ENCODE measurements around the gene PES1.
"Not testable (repeated sequence)": the region's sequence is repeated elsewhere in the genome, so short reads cannot be mapped to it uniquely, and the experiment has no call there.

PES1 gene

DNA sequence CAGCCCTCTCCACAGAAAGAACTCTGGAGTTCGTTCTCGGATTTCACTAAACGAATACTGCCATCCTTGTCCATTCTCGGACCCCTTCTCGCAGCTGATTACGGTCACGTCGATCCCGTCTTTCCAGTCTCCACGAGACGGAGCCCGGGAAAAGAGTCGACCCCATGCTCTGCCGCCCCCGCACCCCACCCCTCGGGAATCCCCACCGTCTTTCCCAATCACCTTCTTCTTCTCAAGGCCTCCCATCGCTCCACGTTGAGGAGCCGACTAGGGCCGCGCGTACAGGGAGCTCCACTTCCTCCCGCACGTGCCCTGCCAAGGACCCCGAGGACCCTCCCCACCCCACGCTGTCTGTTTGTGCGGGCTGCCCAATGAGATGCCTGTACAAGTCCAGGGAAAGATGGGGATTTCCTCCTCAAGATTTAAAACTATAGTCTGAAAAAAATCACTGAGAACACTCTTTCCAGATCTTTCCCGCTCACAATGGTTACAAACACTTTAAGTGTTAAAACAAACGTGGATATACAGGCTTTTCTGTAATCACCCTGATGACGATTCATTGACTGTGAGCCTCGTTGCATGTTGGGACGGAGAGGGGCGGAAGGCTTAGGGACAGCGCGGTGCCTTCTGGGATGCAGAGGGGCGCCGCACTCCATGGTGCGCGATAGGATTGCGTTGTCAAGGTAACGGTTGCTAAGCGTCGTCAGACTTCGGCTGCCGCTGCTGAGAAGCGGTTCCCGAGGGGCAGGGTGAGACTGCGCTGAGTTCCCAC is at the start of gene PES1:
Gene PES1, minus strand, starts transcription at position 323 of the 772 bp plus-strand sequence. Its CDS starts 77 bp downstream, at position 246.
- Histone ChIP-seq H3K27me3 (no peaks in the 10 kb centered on the region; the same call in 1 of the 2 replicates), H3K9me3 (no peaks in the 10 kb centered on the region), H3K4me2 (peak within 1 kb of the TSS; percentile 91), H3K27ac (peak within 1 kb of the TSS; percentile 97), H3K4me3 (peak within 1 kb of the TSS; percentile 86), H3K36me3 (peaks cover 37% of the 10 kb centered on the region), H3K4me1 (peaks cover 22% of the 10 kb centered on the region), H4K20me1 (peaks cover 25% of the 10 kb centered on the region), H3K9ac (peak within 1 kb of the TSS; percentile 96)
- no peak for TF ChIP-seq Cebpa-rat (IDR thresholded peaks at IDR 0.05)

DNA sequence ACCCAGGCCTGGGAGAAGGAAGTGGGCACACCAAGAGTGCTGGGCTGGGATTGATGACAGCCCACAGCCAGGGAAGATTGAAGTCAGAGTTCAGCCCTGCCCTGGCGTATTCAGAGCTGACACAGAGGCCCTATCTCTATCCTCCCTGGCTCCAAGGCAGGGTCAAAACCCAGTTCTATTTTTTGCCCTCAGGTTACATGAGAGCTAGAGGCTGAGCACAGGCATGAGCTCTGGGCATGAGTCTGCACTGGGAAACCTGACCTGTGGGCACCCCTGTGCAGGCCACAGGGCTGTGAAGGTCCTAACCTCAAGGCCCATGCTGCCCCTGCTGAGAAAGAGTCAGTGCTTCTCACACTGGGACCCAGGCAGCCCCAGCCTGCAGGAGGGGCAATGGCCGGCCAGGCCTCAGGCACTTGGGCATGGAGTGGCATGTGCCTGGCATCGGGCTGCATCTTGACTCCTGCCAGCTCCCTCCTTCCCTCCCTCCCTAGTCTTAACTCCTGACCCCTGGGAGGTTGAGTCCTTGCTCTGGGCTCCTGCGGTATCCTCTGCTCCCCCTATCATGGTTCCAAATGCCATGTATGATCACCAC is 49.2 kb upstream of the PES1 start:
- H3K9ac ChIP-seq, result no peak overlapping the region
- no peak overlapping the region for H3K4me2 ChIP-seq
- no peak overlapping the region for H3K27ac ChIP-seq
- no peaks in the 10 kb centered on the region for H4K20me1 ChIP-seq
- no peak overlapping the region for H3K4me3 ChIP-seq
- H3K9me3 ChIP-seq, result peaks cover 19% of the 10 kb centered on the region
- no peaks in the 10 kb centered on the region for H3K27me3 ChIP-seq
- peaks cover 20% of the 10 kb centered on the region for H3K4me1 ChIP-seq
- TF ChIP-seq Cebpa-rat (IDR thresholded peaks at IDR 0.05), result no peak
- H3K36me3 ChIP-seq, result peaks cover 7% of the 10 kb centered on the region; the same call in 1 of the 2 replicates

DNA sequence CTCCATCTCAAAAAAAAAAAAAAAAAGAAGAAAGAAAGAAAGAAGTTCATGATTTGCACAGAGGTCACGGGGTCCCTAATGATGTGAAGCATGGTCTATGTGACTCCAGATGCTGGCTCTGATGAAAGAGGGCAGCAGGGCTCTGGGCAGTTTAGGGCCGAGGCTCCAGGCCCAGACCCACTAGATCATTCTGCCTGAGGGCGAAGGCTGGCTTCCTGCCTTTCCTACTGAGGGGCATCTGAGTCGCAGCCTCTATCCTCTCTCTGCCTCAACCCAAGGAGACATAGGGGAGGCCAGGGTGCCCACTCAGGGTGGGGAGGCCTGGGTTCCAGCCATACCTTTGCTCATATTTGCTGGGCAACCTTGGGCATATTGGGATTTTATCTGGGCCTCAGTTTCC is 48.7 kb upstream of the PES1 start:
- Histone ChIP-seq H4K20me1 (no peaks in the 10 kb centered on the region), H3K27ac (no peak overlapping the region), H3K36me3 (peaks cover 7% of the 10 kb centered on the region; the same call in 1 of the 2 replicates), H3K9ac (no peak overlapping the region), H3K9me3 (peaks cover 19% of the 10 kb centered on the region), H3K4me3 (no peak overlapping the region), H3K27me3 (no peaks in the 10 kb centered on the region), H3K4me2 (no peak overlapping the region), H3K4me1 (peaks cover 23% of the 10 kb centered on the region)
- no peak for TF ChIP-seq Cebpa-rat (IDR thresholded peaks at IDR 0.05)

DNA sequence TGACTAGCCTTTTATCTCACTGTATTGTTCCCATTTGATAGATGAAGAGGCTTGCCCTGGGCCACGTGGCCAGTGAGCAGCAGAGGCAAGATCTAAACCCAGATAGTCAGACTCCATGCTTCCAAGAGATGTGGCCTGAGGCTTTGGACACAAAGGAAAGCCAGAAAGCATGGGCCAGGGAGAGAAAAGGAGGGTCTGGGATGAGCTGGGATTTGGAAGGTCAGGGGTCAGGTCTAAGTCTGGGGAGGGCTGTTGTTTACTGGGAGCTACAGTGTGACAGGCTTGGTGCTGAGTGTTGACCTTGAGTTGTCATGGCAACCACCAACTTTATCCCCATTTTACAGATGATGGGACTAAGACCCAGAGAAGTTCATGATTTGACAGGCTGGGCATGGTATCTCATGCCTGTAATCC is 46.0 kb upstream of the PES1 start:
- no peaks in the 10 kb centered on the region for H3K27me3 ChIP-seq
- no peak overlapping the region for H3K27ac ChIP-seq
- no peak overlapping the region for H3K4me3 ChIP-seq
- peak overlapping the region; percentile 98 for H3K4me2 ChIP-seq
- H3K36me3 ChIP-seq, result peaks cover 7% of the 10 kb centered on the region; the same call in 1 of the 2 replicates
- no peak overlapping the region for H3K9ac ChIP-seq
- peaks cover 37% of the 10 kb centered on the region for H3K4me1 ChIP-seq
- H3K9me3 ChIP-seq, result peaks cover 19% of the 10 kb centered on the region
- no peaks in the 10 kb centered on the region for H4K20me1 ChIP-seq
- no peak for TF ChIP-seq Cebpa-rat (IDR thresholded peaks at IDR 0.05)

DNA sequence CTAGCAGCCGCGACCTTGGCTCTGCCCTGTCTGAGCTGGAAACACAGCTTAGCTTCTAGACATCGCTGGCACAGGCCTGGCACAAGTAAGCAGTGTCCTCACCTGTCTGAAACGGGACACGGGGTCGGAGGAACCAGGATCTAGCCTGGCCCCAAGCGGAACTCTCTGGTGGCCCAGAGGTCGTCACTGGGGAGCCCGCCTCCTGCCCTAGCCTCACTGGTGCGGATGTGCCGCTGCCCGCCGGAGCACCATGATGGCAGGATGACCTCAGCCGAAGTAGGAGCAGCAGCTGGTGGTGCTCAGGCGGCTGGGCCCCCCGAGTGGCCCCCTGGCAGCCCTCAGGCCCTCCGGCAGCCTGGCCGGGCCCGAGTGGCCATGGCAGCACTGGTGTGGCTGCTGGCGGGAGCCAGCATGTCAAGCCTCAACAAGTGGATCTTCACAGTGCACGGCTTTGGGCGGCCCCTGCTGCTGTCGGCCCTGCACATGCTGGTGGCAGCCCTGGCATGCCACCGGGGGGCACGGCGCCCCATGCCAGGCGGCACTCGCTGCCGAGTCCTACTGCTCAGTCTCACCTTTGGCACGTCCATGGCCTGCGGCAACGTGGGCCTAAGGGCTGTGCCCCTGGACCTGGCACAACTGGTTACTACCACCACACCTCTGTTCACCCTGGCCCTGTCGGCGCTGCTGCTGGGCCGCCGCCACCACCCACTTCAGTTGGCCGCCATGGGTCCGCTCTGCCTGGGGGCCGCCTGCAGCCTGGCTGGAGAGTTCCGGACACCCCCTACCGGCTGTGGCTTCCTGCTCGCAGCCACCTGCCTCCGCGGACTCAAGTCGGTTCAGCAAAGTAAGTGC is 44.7 kb upstream of the PES1 start:
- H3K36me3 ChIP-seq, result peaks cover 7% of the 10 kb centered on the region; the same call in 1 of the 2 replicates
- peak overlapping the region; percentile 98 for H3K4me2 ChIP-seq
- no peaks in the 10 kb centered on the region for H3K27me3 ChIP-seq
- peaks cover 19% of the 10 kb centered on the region for H3K9me3 ChIP-seq
- no peaks in the 10 kb centered on the region for H4K20me1 ChIP-seq
- H3K27ac ChIP-seq, result peak overlapping the region; percentile 74
- peak overlapping the region; percentile 80 for H3K9ac ChIP-seq
- no peak for TF ChIP-seq Cebpa-rat (IDR thresholded peaks at IDR 0.05)
- peaks cover 37% of the 10 kb centered on the region for H3K4me1 ChIP-seq
- peak overlapping the region; percentile 76 for H3K4me3 ChIP-seq

- Histone ChIP-seq H3K9ac (peak within 1 kb of the TSS; percentile 80), H3K4me1 (peaks cover 37% of the 10 kb centered on the region), H3K4me3 (peak within 1 kb of the TSS; percentile 76), H3K4me2 (peak within 1 kb of the TSS; percentile 98), H3K27ac (peak within 1 kb of the TSS; percentile 74), H3K36me3 (peaks cover 7% of the 10 kb centered on the region; the same call in 1 of the 2 replicates), H4K20me1 (no peaks in the 10 kb centered on the region), H3K9me3 (peaks cover 19% of the 10 kb centered on the region), H3K27me3 (no peaks in the 10 kb centered on the region)
- TF ChIP-seq Cebpa-rat (IDR thresholded peaks at IDR 0.05), result no peak
These were observed 43.8 kb upstream of the PES1 start, which contains the start of gene SLC35E4 for GRCh38 chr22:30635273-30636225. Gene SLC35E4, plus strand, starts transcription at chr22:30635781. Its CDS starts 670 bp downstream, at chr22:30636451.

GRCh38 chr22:30634471-30635233 is 42.9 kb upstream of the PES1 start:
- H3K9me3 ChIP-seq, result peaks cover 18% of the 10 kb centered on the region
- no peaks in the 10 kb centered on the region for H3K27me3 ChIP-seq
- TF ChIP-seq Cebpa-rat (IDR thresholded peaks at IDR 0.05), result no peak
- peak overlapping the region; percentile 76 for H3K4me3 ChIP-seq
- peak overlapping the region; percentile 75 for H3K9ac ChIP-seq
- H3K4me2 ChIP-seq, result peak overlapping the region; percentile 98
- H3K4me1 ChIP-seq, result peaks cover 37% of the 10 kb centered on the region
- H4K20me1 ChIP-seq, result no peaks in the 10 kb centered on the region
- H3K36me3 ChIP-seq, result peaks cover 7% of the 10 kb centered on the region; the same call in 1 of the 2 replicates
- H3K27ac ChIP-seq, result peak overlapping the region; percentile 69

DNA sequence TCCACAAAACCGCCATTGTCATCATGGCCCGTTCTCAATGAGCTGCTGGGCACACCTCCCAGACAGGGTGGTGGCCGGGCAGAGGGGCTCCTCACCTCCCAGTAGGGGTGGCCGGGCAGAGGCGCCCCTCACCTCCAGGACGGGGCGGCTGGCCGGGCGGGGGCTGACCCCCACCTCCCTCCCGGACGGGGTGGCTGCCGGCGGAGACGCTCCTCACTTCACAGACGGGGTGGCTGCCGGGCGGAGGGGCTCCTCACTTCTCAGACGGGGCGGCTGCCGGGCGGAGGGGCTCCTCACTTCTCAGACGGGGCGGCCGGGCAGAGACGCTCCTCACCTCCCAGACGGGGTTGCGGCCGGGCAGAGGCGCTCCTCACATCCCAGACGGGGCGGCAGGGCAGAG is 39.8 kb upstream of the PES1 start:
- not testable (repeated sequence) for H3K9me3 ChIP-seq, H3K4me2 ChIP-seq, H3K9ac ChIP-seq, H3K27ac ChIP-seq, H4K20me1 ChIP-seq, H3K4me3 ChIP-seq, H3K36me3 ChIP-seq, H3K27me3 ChIP-seq
- peaks cover 27% of the 10 kb centered on the region for H3K4me1 ChIP-seq
